AG09309 (cell line): ENCODE results near the gene ZFP36L1.

Source experiments
- DNase-seq: peaks from one replicate; pipeline ENCODE4 v3.0.0-alpha.2; 2010; ENCODE audit warnings: low read depth
- H3K4me3 ChIP-seq: 2 replicates; pipeline ENCODE4 v1.5.1; 2011; ENCODE audit warnings: mild to moderate bottlenecking, low read depth, low read length, moderate library complexity; ENCODE audit not compliant: control insufficient read depth
- TF ChIP-seq, protein P1 (sequence below): IDR thresholded peaks from 2 replicates; pipeline ENCODE4 v1.5.1; 2011; ENCODE audit warnings: mild to moderate bottlenecking, low read depth, low read length, inconsistent platforms; ENCODE audit not compliant: insufficient read depth, control insufficient read depth; ENCODE audit errors: missing control alignments

The ZFP36L1 gene

DNA sequence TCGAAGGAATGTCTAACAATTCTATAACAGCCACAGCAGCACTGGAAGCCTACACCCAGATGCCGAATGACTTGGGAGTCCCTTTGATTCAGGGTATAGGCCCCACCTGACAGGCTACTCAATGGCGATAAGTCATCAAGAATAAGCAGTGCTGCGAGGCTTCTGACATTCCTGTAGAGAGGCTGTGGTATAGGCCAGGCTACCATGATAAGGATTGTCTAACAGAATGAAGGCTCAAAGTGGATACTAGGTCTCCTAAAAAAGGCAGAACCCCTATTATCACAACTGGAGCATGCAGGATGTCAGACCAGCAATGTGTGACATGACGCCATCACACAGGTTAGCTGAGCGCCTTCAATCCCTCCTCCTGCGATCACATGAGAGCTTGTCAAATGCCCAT lies 53.2 kb downstream of the ZFP36L1 start:
- no peak for DNase-seq
- TF ChIP-seq, protein P1, sequence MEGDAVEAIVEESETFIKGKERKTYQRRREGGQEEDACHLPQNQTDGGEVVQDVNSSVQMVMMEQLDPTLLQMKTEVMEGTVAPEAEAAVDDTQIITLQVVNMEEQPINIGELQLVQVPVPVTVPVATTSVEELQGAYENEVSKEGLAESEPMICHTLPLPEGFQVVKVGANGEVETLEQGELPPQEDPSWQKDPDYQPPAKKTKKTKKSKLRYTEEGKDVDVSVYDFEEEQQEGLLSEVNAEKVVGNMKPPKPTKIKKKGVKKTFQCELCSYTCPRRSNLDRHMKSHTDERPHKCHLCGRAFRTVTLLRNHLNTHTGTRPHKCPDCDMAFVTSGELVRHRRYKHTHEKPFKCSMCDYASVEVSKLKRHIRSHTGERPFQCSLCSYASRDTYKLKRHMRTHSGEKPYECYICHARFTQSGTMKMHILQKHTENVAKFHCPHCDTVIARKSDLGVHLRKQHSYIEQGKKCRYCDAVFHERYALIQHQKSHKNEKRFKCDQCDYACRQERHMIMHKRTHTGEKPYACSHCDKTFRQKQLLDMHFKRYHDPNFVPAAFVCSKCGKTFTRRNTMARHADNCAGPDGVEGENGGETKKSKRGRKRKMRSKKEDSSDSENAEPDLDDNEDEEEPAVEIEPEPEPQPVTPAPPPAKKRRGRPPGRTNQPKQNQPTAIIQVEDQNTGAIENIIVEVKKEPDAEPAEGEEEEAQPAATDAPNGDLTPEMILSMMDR = no peak

GRCh38 chr14:68738559-68738958 lies 54.3 kb downstream of the ZFP36L1 start:
- TF ChIP-seq, protein P1 = no peak
- no peak for DNase-seq
- no peak overlapping the region for H3K4me3 ChIP-seq

More for the DNA sequence above, 53.2 kb downstream of the ZFP36L1 start:
- no peak overlapping the region for H3K4me3 ChIP-seq
